HL-60 (cell line): ENCODE measurements around the gene ART5.
"Not testable (repeated sequence)": the region's sequence is repeated elsewhere in the genome, so short reads cannot be mapped to it uniquely, and the experiment has no call there.

Experiments used
- GABPA ChIP-seq: IDR thresholded peaks from 2 replicates; pipeline ENCODE4 v1.6.1; 2012; ENCODE audit warnings: low read depth
- POLR2AphosphoS5 ChIP-seq: IDR thresholded peaks from 2 replicates; pipeline ENCODE4 v1.6.1; 2012; ENCODE audit warnings: low read depth
- SPI1 ChIP-seq: IDR thresholded peaks from 2 replicates; pipeline ENCODE4 v1.6.1; 2012; ENCODE audit warnings: low read depth, mild to moderate bottlenecking, borderline replicate concordance
- TF ChIP-seq, protein P1 (sequence below): IDR thresholded peaks from one replicate; pipeline ENCODE4 v1.5.1; 2011; ENCODE audit warnings: low read length, control low read depth, inconsistent platforms; ENCODE audit not compliant: insufficient read depth
- TF ChIP-seq, protein P2 (sequence below): IDR thresholded peaks from 2 replicates; pipeline ENCODE4 v1.6.1; 2012; ENCODE audit warnings: low read depth; ENCODE audit not compliant: insufficient replicate concordance

DNA sequence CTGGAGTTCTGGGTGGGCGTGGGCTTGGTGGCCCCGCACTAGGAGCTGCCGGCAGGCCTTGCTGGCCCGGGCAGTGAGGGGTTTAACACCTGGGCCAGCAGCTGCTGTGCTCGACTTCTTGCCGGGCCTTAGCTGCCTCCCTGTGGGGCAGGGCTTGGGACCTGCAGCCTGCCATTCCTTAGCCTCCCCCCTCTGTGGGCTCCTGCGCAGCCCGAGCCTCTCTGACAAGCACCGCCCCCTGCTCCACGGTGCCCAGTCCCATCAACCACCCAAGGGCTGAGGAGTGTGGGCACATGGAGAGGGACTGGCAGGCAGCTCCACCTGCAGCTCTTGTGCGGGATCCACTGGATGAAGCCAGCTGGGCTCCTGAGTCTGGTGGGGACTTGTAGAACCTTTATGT is 53.0 kb downstream of the ART5 start:
- TF ChIP-seq, protein P1, sequence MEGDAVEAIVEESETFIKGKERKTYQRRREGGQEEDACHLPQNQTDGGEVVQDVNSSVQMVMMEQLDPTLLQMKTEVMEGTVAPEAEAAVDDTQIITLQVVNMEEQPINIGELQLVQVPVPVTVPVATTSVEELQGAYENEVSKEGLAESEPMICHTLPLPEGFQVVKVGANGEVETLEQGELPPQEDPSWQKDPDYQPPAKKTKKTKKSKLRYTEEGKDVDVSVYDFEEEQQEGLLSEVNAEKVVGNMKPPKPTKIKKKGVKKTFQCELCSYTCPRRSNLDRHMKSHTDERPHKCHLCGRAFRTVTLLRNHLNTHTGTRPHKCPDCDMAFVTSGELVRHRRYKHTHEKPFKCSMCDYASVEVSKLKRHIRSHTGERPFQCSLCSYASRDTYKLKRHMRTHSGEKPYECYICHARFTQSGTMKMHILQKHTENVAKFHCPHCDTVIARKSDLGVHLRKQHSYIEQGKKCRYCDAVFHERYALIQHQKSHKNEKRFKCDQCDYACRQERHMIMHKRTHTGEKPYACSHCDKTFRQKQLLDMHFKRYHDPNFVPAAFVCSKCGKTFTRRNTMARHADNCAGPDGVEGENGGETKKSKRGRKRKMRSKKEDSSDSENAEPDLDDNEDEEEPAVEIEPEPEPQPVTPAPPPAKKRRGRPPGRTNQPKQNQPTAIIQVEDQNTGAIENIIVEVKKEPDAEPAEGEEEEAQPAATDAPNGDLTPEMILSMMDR: not testable (repeated sequence)
- TF ChIP-seq, protein P2, sequence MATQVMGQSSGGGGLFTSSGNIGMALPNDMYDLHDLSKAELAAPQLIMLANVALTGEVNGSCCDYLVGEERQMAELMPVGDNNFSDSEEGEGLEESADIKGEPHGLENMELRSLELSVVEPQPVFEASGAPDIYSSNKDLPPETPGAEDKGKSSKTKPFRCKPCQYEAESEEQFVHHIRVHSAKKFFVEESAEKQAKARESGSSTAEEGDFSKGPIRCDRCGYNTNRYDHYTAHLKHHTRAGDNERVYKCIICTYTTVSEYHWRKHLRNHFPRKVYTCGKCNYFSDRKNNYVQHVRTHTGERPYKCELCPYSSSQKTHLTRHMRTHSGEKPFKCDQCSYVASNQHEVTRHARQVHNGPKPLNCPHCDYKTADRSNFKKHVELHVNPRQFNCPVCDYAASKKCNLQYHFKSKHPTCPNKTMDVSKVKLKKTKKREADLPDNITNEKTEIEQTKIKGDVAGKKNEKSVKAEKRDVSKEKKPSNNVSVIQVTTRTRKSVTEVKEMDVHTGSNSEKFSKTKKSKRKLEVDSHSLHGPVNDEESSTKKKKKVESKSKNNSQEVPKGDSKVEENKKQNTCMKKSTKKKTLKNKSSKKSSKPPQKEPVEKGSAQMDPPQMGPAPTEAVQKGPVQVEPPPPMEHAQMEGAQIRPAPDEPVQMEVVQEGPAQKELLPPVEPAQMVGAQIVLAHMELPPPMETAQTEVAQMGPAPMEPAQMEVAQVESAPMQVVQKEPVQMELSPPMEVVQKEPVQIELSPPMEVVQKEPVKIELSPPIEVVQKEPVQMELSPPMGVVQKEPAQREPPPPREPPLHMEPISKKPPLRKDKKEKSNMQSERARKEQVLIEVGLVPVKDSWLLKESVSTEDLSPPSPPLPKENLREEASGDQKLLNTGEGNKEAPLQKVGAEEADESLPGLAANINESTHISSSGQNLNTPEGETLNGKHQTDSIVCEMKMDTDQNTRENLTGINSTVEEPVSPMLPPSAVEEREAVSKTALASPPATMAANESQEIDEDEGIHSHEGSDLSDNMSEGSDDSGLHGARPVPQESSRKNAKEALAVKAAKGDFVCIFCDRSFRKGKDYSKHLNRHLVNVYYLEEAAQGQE: not testable (repeated sequence)
- not testable (repeated sequence) for TF ChIP-seq POLR2AphosphoS5, SPI1, GABPA
